HepG2 (cell line): ENCODE results near the gene SORBS2.

Experiments
- FOSL2 ChIP-seq: sonication (generic); formaldehyde crosslinking; IDR thresholded peaks from 2 replicates; pipeline ENCODE4 v1.4.0; 2020; ENCODE audit warnings: missing genetic modification reagents
- POLR2A ChIP-seq, 2 experiments: IDR thresholded peaks; 2 replicates each; pipeline ENCODE4 v1.6.1; 2011; ENCODE audit warnings: low read depth in 2 of 2, low read length in 2 of 2, mild to moderate bottlenecking in 1 of 2, moderate library complexity in 1 of 2; ENCODE audit not compliant: insufficient read depth in 1 of 2
- ZNF335 ChIP-seq: sonication (generic); formaldehyde crosslinking; IDR thresholded peaks from 2 replicates; pipeline ENCODE4 v1.4.0; 2020; ENCODE audit warnings: missing genetic modification reagents
- ZNF615 ChIP-seq: sonication (generic); formaldehyde crosslinking; IDR thresholded peaks from 2 replicates; pipeline ENCODE4 v1.5.0; 2020; ENCODE audit warnings: mild to moderate bottlenecking, missing genetic modification reagents, borderline replicate concordance

DNA sequence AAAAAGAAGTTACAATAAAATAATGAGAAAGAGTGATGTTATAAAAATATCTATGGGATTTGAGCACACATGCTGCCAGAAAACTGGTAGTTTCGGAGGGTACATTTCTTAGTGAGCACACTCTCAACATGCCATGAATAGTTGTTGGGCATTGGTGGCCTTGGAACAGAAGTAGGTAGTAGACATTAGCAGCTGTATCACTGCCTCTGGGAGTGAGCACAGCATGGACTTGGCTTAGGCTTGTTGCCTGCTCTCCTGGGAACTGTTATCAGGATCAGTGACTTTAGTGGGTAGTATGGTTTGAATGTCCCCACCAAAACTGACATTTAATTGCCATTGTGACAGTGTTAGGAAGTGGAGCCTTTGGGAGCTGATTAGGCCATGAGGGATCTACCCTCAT lies 263.4 kb downstream of the SORBS2 start:
- TF ChIP-seq POLR2A (IDR thresholded peaks at IDR 0.05; ENCODE audit: insufficient read depth in 1 of 2, low read depth in 2 of 2, low read length in 2 of 2) = no peak
- TF ChIP-seq ZNF335 (CRISPR knock-in tag) = no peak
- TF ChIP-seq ZNF615 (CRISPR knock-in tag) = no peak
- TF ChIP-seq FOSL2 (CRISPR knock-in tag) = no peak
